Measurements from ENCODE around the gene WHRN. TPM values are rescaled to one million over a fixed set of nuclear protein-coding genes. Genes with fewer than 3 reads are reported as not detected.

The WHRN gene
- total RNA-seq, 4 donors from 2014 or later, result 8.4 to 12.9 (median 11.0) TPM

- peak in 3 of 4 experiments; percentile 69 to 83 (median 75) for TF ChIP-seq CTCF (IDR thresholded peaks at IDR 0.05)
- TF ChIP-seq POLR2AphosphoS5 (IDR thresholded peaks at IDR 0.05), result no peak
- no peak for TF ChIP-seq EP300 (IDR thresholded peaks at IDR 0.05)
- Histone ChIP-seq H3K27ac (no peak overlapping the region), H3K4me1 (no peaks in the 10 kb centered on the region), H3K4me3 (no peak overlapping the region), H3K36me3 (peaks cover 0 to 44% of the 10 kb centered on the region in 2 donors), H3K9me3 (no peaks in the 10 kb centered on the region), H3K27me3 (no peaks in the 10 kb centered on the region)
- peak; percentile 90 for ATAC-seq
- 24 to 25% methylated on average over 2 to 4 of the region's 15 CpGs for WGBS, 2 donors (ENCODE audit: low coverage in 1 of 2)
These were observed 99.8 kb downstream of the WHRN start for GRCh38 chr9:114405294-114406034.

GRCh38 chr9:114404531-114404930 is 100.7 kb downstream of the WHRN start:
- TF ChIP-seq CTCF (IDR thresholded peaks at IDR 0.05) (no peak), POLR2A (IDR thresholded peaks at IDR 0.05) (no peak), EP300 (IDR thresholded peaks at IDR 0.05) (no peak), POLR2AphosphoS5 (IDR thresholded peaks at IDR 0.05) (no peak)
- no peak for ATAC-seq
- WGBS, 2 donors (ENCODE audit: low coverage in 1 of 2), result 70 to 90% methylated on average over 2 of the region's 2 CpGs
- H3K36me3 ChIP-seq, result peaks cover 0 to 44% of the 10 kb centered on the region in 2 donors
- no peak overlapping the region for H3K27ac ChIP-seq
- H3K9me3 ChIP-seq, result no peaks in the 10 kb centered on the region
- H3K4me3 ChIP-seq, result no peak overlapping the region
- no peaks in the 10 kb centered on the region for H3K27me3 ChIP-seq
- H3K4me1 ChIP-seq, result no peaks in the 10 kb centered on the region

- ATAC-seq, result no peak
- Histone ChIP-seq H3K9me3 (no peaks in the 10 kb centered on the region), H3K36me3 (peaks cover 0 to 44% of the 10 kb centered on the region in 2 donors), H3K4me1 (peaks cover 0 to 5% (median 0%) of the 10 kb centered on the region in 3 donors), H3K27ac (no peak overlapping the region), H3K4me3 (no peak overlapping the region), H3K27me3 (no peaks in the 10 kb centered on the region)
- no peak for TF ChIP-seq POLR2A (IDR thresholded peaks at IDR 0.05)
- no peak for TF ChIP-seq POLR2AphosphoS5 (IDR thresholded peaks at IDR 0.05)
- TF ChIP-seq EP300 (IDR thresholded peaks at IDR 0.05), result no peak
- no peak for TF ChIP-seq CTCF (IDR thresholded peaks at IDR 0.05)
- 77 to 95% methylated on average over 6 to 8 of the region's 16 CpGs for WGBS, 2 donors (ENCODE audit: low coverage in 1 of 2)
These were observed 102.0 kb downstream of the WHRN start for GRCh38 chr9:114403153-114403756.

- Histone ChIP-seq H3K27me3 (no peaks in the 10 kb centered on the region), H3K27ac (no peak overlapping the region), H3K36me3 (peaks cover 0 to 28% of the 10 kb centered on the region in 2 donors), H3K9me3 (no peaks in the 10 kb centered on the region), H3K4me1 (peaks cover 0 to 21% (median 3%) of the 10 kb centered on the region in 3 donors), H3K4me3 (no peak overlapping the region)
- TF ChIP-seq POLR2A (IDR thresholded peaks at IDR 0.05), result no peak
- TF ChIP-seq CTCF (IDR thresholded peaks at IDR 0.05), result no peak
- TF ChIP-seq POLR2AphosphoS5 (IDR thresholded peaks at IDR 0.05), result no peak
- TF ChIP-seq EP300 (IDR thresholded peaks at IDR 0.05), result no peak
- no peak for ATAC-seq
- 95 to 96% methylated on average over 4 to 7 of the region's 7 CpGs for WGBS, 2 donors (ENCODE audit: low coverage in 1 of 2)
These were observed 103.9 kb downstream of the WHRN start for GRCh38 chr9:114401344-114401743.

GRCh38 chr9:114400772-114401171 is 104.5 kb downstream of the WHRN start:
- TF ChIP-seq POLR2AphosphoS5 (IDR thresholded peaks at IDR 0.05) (no peak), EP300 (IDR thresholded peaks at IDR 0.05) (no peak), CTCF (IDR thresholded peaks at IDR 0.05) (no peak), POLR2A (IDR thresholded peaks at IDR 0.05) (no peak)
- Histone ChIP-seq H3K36me3 (peaks cover 0 to 25% of the 10 kb centered on the region in 2 donors), H3K4me3 (no peak overlapping the region), H3K27ac (no peak overlapping the region), H3K4me1 (peaks cover 0 to 25% (median 4%) of the 10 kb centered on the region in 3 donors), H3K27me3 (no peaks in the 10 kb centered on the region), H3K9me3 (no peaks in the 10 kb centered on the region)
- 58 to 100% methylated on average over 1 to 2 of the region's 2 CpGs for WGBS, 2 donors (ENCODE audit: low coverage in 1 of 2)
- ATAC-seq, result no peak

Measured in gastroesophageal sphincter (tissue), 4 donors.